Right atrium auricular region (tissue), 2 donors: ENCODE data around the gene HMCN1. TPM values are rescaled to one million over a fixed set of nuclear protein-coding genes. Genes with fewer than 3 reads are reported as not detected.
"Not testable (repeated sequence)": the region's sequence is repeated elsewhere in the genome, so short reads cannot be mapped to it uniquely, and the experiment has no call there.

Experiments
- DNase-seq: peaks from one replicate; pipeline ENCODE4 v3.0.0-alpha.2; 2019; ENCODE audit warnings: low spot score
- H3K27ac ChIP-seq, 2 donors: fragments of 200-600 bp; sonication (generic); 1 replicate in 1 of 2; 2 replicates in 1 of 2; pipeline ENCODE4 v1.5.1; 2016 to 2019
- H3K27me3 ChIP-seq, 2 donors: fragments of 200-600 bp; sonication (generic); one replicate each; pipeline versions ENCODE4 v1.5.1 to v1.6.0; 2017 to 2019
- H3K36me3 ChIP-seq: fragments of 200-600 bp; sonication (generic); one replicate; pipeline ENCODE4 v1.5.1; 2016
- H3K4me1 ChIP-seq, 2 donors: fragments of 200-600 bp; sonication (generic); one replicate each; pipeline versions ENCODE4 v1.5.1 to v1.6.0; 2017 to 2019
- H3K4me3 ChIP-seq, 2 donors: fragments of 200-600 bp; sonication (generic); 1 replicate in 1 of 2; 2 replicates in 1 of 2; pipeline ENCODE4 v1.5.1; 2017 to 2019; ENCODE audit warnings: mild to moderate bottlenecking in 1 of 2, moderate library complexity in 1 of 2
- H3K9me3 ChIP-seq, 2 donors: fragments of 200-600 bp; sonication (generic); one replicate each; pipeline ENCODE4 v1.5.1; 2019
- CTCF ChIP-seq, 2 donors: fragments of 200-600 bp; sonication (generic); IDR thresholded peaks; one replicate each; pipeline ENCODE4 v1.5.1; 2019; ENCODE audit warnings: antibody characterized with exemption in 2 of 2
- total RNA-seq, 2 donors: library from RNA; depleted of rRNA; stranded (reverse); fragments of >200 nt; gene quantifications; one replicate each; pipeline ENCODE4 v1.1.0, GENCODE V29; 2016

The HMCN1 gene
- total RNA-seq, 2 donors from 2014 or later = 14.8 to 20.2 TPM

GRCh38 chr1:186178426-186179043 is 444.3 kb downstream of the HMCN1 start:
- Histone ChIP-seq H3K36me3 (no peaks in the 10 kb centered on the region), H3K27me3 (no peaks in the 10 kb centered on the region), H3K27ac (no peak overlapping the region), H3K9me3 (no peaks in the 10 kb centered on the region), H3K4me3 (no peak overlapping the region), H3K4me1 (no peaks in the 10 kb centered on the region)
- TF ChIP-seq CTCF (IDR thresholded peaks at IDR 0.05) = no peak
- DNase-seq = no peak

GRCh38 chr1:186179231-186179630 is 445.0 kb downstream of the HMCN1 start:
- Histone ChIP-seq H3K27me3 (no peaks in the 10 kb centered on the region), H3K36me3 (no peaks in the 10 kb centered on the region), H3K27ac (no peak overlapping the region), H3K4me3 (no peak overlapping the region), H3K9me3 (no peaks in the 10 kb centered on the region), H3K4me1 (no peaks in the 10 kb centered on the region)
- DNase-seq = no peak
- TF ChIP-seq CTCF (IDR thresholded peaks at IDR 0.05) = no peak

- Histone ChIP-seq H3K4me1 (no peaks in the 10 kb centered on the region), H3K36me3 (no peaks in the 10 kb centered on the region), H3K27me3 (no peaks in the 10 kb centered on the region), H3K9me3 (no peaks in the 10 kb centered on the region), H3K27ac (no peak overlapping the region), H3K4me3 (no peak overlapping the region)
- peak; percentile 70 for DNase-seq
- no peak for TF ChIP-seq CTCF (IDR thresholded peaks at IDR 0.05)
These were observed 449.0 kb downstream of the HMCN1 start for GRCh38 chr1:186183219-186183618.

DNA sequence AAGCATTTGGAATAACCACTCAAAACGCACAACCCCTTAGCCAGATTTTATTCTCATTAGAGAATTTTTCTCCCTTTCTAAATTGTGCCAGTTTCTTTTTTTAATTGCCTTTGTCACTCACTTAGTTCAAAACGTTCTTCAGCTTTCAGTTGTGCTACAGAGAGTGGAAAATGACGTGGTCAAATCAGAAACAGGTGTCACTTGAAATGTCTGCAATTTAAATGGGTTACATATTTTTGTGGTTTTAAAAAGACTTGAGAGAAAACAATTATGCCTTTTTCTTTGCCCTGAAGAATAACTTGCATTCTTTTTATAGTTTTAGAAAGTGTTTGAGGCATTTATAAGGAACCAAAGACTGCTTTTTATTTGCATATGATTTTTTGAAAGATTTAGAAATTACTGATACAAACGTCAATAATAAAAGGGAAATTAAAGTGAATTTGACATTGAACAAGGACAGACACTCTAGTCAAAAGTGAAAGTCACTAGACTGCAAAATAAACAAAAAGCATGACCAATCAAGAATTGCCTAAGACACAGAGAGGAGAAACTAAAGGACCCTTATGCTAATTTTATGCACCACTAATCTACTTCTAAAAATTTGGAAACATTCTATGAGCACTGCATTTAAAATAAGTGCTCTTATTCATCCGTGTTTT is 449.9 kb downstream of the HMCN1 start:
- peaks cover 6% of the 10 kb centered on the region for H3K36me3 ChIP-seq
- no peak overlapping the region for H3K4me3 ChIP-seq
- no peak for DNase-seq
- no peaks in the 10 kb centered on the region for H3K9me3 ChIP-seq
- no peak overlapping the region for H3K27ac ChIP-seq
- H3K27me3 ChIP-seq = no peaks in the 10 kb centered on the region
- H3K4me1 ChIP-seq = no peaks in the 10 kb centered on the region
- no peak for TF ChIP-seq CTCF (IDR thresholded peaks at IDR 0.05)

- H3K27me3 ChIP-seq, H3K4me1 ChIP-seq, H3K4me3 ChIP-seq, H3K36me3 ChIP-seq, H3K9me3 ChIP-seq, DNase-seq, H3K27ac ChIP-seq: not testable (repeated sequence)
These were observed 452.1 kb downstream of the HMCN1 start for GRCh38 chr1:186186251-186186650.

DNA sequence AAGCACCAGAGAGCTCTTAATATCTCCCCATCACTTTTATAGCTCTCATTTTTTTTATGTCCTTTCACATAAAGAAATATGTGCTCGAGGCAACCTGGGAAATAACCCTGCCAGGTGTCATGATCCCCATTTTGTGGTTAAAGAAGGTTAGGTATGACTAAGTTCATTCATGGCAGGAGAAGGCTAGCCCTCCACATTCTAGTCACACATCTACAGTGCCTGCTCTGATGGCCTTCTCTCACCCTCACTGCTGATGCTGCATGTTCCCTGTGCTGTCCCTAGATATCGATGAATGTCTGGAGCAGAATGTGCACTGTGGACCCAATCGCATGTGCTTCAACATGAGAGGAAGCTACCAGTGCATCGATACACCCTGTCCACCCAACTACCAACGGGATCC is 453.4 kb downstream of the HMCN1 start:
- Histone ChIP-seq H3K27ac (no peak overlapping the region), H3K27me3 (no peaks in the 10 kb centered on the region), H3K4me3 (no peak overlapping the region), H3K9me3 (no peaks in the 10 kb centered on the region), H3K4me1 (no peaks in the 10 kb centered on the region), H3K36me3 (peaks cover 10% of the 10 kb centered on the region)
- DNase-seq = no peak
- no peak for TF ChIP-seq CTCF (IDR thresholded peaks at IDR 0.05)
